GM12891 (cell line): ENCODE results near the gene MSRB1.

Experiments used
- POLR2A ChIP-seq: IDR thresholded peaks from 2 replicates; pipeline ENCODE4 v1.6.1; 2011; ENCODE audit warnings: low read depth, low read length, control low read depth
- POLR2AphosphoS5 ChIP-seq: IDR thresholded peaks from 2 replicates; pipeline ENCODE4 v1.6.1; 2011; ENCODE audit warnings: low read depth, low read length, control low read depth

DNA sequence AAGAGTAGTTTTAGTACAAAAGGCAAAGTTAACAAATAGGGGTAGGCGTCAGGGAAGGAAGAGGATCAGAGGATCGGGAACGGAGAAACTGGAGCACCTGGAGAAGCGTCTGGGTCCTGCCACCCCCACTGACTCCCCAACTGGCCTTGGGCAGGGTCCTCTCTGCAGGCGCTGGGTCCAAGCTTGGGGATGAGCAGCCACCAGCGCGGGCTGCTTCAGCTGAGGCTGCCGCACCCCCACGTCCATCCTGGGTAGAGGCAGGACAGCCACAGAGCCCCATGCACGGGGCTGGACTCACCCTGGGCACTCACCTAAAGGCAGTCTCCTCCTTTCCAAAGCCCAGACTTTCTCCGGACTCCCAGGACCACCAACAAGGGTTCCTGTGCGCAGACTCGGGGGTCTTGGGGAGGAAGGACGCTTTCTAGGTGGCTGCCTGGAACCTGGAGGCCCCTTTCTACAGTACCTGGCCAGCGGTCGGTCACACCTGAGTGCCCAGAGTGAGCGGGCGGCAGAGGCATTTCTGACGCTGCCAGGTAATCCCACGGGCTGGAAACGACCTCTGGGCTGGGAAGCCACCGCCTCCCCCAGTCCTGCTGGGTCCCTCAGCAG, 25.8 kb downstream of the MSRB1 start:
- no peak for TF ChIP-seq POLR2A
- no peak for TF ChIP-seq POLR2AphosphoS5
